H9 (cell line): Measurements from ENCODE around the gene CYTIP. TPM values are rescaled to one million over a fixed set of nuclear protein-coding genes. Genes with fewer than 3 reads are reported as not detected.

ENCODE experiments used
- DNase-seq: peaks from one replicate; pipeline ENCODE4 v3.0.0-alpha.2; 2017
- H2AFZ ChIP-seq: one replicate; pipeline ENCODE4 v1.6.1; 2013; ENCODE audit warnings: mild to moderate bottlenecking, low read length, control low read depth, moderate library complexity
- H2AK5ac ChIP-seq: 2 replicates; pipeline ENCODE4 v1.6.1; 2013; ENCODE audit warnings: low read length, control low read depth, mixed read lengths; ENCODE audit not compliant: insufficient read length
- H2BK120ac ChIP-seq: one replicate; pipeline ENCODE4 v1.6.1; 2013; ENCODE audit warnings: low read depth, mild to moderate bottlenecking, low read length, control low read depth, inconsistent platforms; ENCODE audit not compliant: poor library complexity, severe bottlenecking
- H2BK12ac ChIP-seq: 2 replicates; pipeline ENCODE4 v1.6.1; 2013; ENCODE audit warnings: low read length, control low read depth, mixed read lengths, low read depth; ENCODE audit not compliant: insufficient read length
- H2BK15ac ChIP-seq: 2 replicates; pipeline ENCODE4 v1.6.1; 2013; ENCODE audit warnings: low read depth, low read length, control low read depth
- H2BK20ac ChIP-seq: one replicate; pipeline ENCODE4 v1.6.1; 2013; ENCODE audit warnings: low read depth, mild to moderate bottlenecking, low read length, control low read depth, inconsistent platforms; ENCODE audit not compliant: poor library complexity, severe bottlenecking
- H2BK5ac ChIP-seq: 2 replicates; pipeline ENCODE4 v1.6.1; 2013; ENCODE audit warnings: low read length, control low read depth, mixed read lengths; ENCODE audit not compliant: insufficient read length
- H3K14ac ChIP-seq: 2 replicates; pipeline ENCODE4 v1.6.1; 2013; ENCODE audit warnings: low read length, control low read depth; ENCODE audit not compliant: insufficient read depth
- H3K18ac ChIP-seq: 2 replicates; pipeline ENCODE4 v1.6.1; 2013; ENCODE audit warnings: low read depth, mild to moderate bottlenecking, mixed read lengths, low read length, control low read depth; ENCODE audit not compliant: insufficient read length
- H3K23ac ChIP-seq: 2 replicates; pipeline ENCODE4 v1.6.1; 2013; ENCODE audit warnings: low read length, control low read depth, mixed read lengths, low read depth; ENCODE audit not compliant: insufficient read length
- H3K23me2 ChIP-seq: 2 replicates; pipeline ENCODE4 v1.6.1; 2013; ENCODE audit warnings: low read depth, mild to moderate bottlenecking, mixed read lengths, low read length, control low read depth; ENCODE audit not compliant: insufficient read length, poor library complexity, severe bottlenecking
- H3K27ac ChIP-seq: 2 replicates; pipeline ENCODE4 v1.5.1; 2013; ENCODE audit warnings: low read length, control low read depth, mixed read lengths, low read depth; ENCODE audit not compliant: insufficient read length
- H3K27me3 ChIP-seq: 2 replicates; pipeline ENCODE4 v1.6.1; 2013; ENCODE audit warnings: low read length, control low read depth, inconsistent platforms; ENCODE audit not compliant: insufficient read depth
- H3K4ac ChIP-seq: 2 replicates; pipeline ENCODE4 v1.6.1; 2013; ENCODE audit warnings: low read depth, mild to moderate bottlenecking, control low read depth, inconsistent platforms, low read length, moderate library complexity
- H3K4me1 ChIP-seq: 2 replicates; pipeline ENCODE4 v1.6.1; 2013; ENCODE audit warnings: low read length, control low read depth, inconsistent platforms; ENCODE audit not compliant: insufficient read depth
- H3K4me2 ChIP-seq: 2 replicates; pipeline ENCODE4 v1.6.1; 2013; ENCODE audit warnings: low read length, control low read depth, mixed read lengths; ENCODE audit not compliant: insufficient read length, insufficient read depth
- H3K56ac ChIP-seq: 2 replicates; pipeline ENCODE4 v1.6.1; 2013; ENCODE audit warnings: low read depth, mild to moderate bottlenecking, mixed read lengths, low read length, control low read depth; ENCODE audit not compliant: insufficient read length
- H3K79me1 ChIP-seq: 2 replicates; pipeline ENCODE4 v1.6.1; 2013; ENCODE audit warnings: low read depth, mild to moderate bottlenecking, moderate library complexity, low read length, control low read depth, inconsistent platforms; ENCODE audit not compliant: insufficient read depth, poor library complexity, severe bottlenecking
- H3K79me2 ChIP-seq: 2 replicates; pipeline ENCODE4 v1.6.1; 2013; ENCODE audit warnings: low read length, control low read depth, inconsistent platforms; ENCODE audit not compliant: insufficient read depth
- H3K9ac ChIP-seq: 2 replicates; pipeline ENCODE4 v1.6.1; 2013; ENCODE audit warnings: low read length, control low read depth, mixed read lengths; ENCODE audit not compliant: insufficient read length; ENCODE audit errors: extremely low read depth
- H3K9me3 ChIP-seq: one replicate; pipeline ENCODE4 v1.6.1; 2013; ENCODE audit warnings: low read depth, low read length, inconsistent platforms; ENCODE audit not compliant: control insufficient read depth
- H3T11ph ChIP-seq: one replicate; pipeline ENCODE4 v1.6.1; 2013; ENCODE audit warnings: mild to moderate bottlenecking, low read length, control low read depth, inconsistent platforms
- H4K20me1 ChIP-seq: one replicate; pipeline ENCODE4 v1.6.1; 2013; ENCODE audit not compliant: control insufficient read depth, insufficient read length, insufficient read depth
- H4K5ac ChIP-seq: 2 replicates; pipeline ENCODE4 v1.6.1; 2013; ENCODE audit warnings: low read depth, mild to moderate bottlenecking, mixed read lengths, low read length, control low read depth; ENCODE audit not compliant: insufficient read length
- H4K8ac ChIP-seq: replicated peaks from 2 replicates; pipeline ENCODE4 v1.6.1; 2013; ENCODE audit warnings: low read length, control low read depth, mixed read lengths, low read depth; ENCODE audit not compliant: insufficient read length
- H4K91ac ChIP-seq: 2 replicates; pipeline ENCODE4 v1.6.1; 2013; ENCODE audit warnings: low read depth, mild to moderate bottlenecking, moderate library complexity, mixed read lengths, low read length, control low read depth; ENCODE audit not compliant: insufficient read length
- H3K27ac Mint-ChIP-seq, 3 experiments: 2 replicates in 2 of 3; 3 replicates in 1 of 3; pipeline ENCODE4 v1.8.0; 2020 to 2021; ENCODE audit warnings: mixed read lengths in 3 of 3, mild to moderate bottlenecking in 1 of 3, moderate library complexity in 1 of 3
- H3K27me3 Mint-ChIP-seq: 2 replicates; pipeline ENCODE4 v1.8.0; 2021; ENCODE audit warnings: low read depth, mild to moderate bottlenecking, moderate library complexity, mixed read lengths
- H3K36me3 Mint-ChIP-seq, 3 experiments: 2 replicates in 2 of 3; 3 replicates in 1 of 3; pipeline ENCODE4 v1.8.0; 2020 to 2021; ENCODE audit warnings: low read depth in 3 of 3, mixed read lengths in 3 of 3; ENCODE audit not compliant: insufficient read depth in 1 of 3
- H3K4me1 Mint-ChIP-seq, 2 experiments: 2 replicates each; pipeline ENCODE4 v1.8.0; 2020; ENCODE audit warnings: mixed read lengths in 2 of 2
- H3K4me3 Mint-ChIP-seq, 2 experiments: 2 replicates in 1 of 2; 3 replicates in 1 of 2; pipeline ENCODE4 v1.8.0; 2020 to 2021; ENCODE audit warnings: mild to moderate bottlenecking in 2 of 2, mixed read lengths in 2 of 2, moderate library complexity in 1 of 2
- H3K9me3 Mint-ChIP-seq, 2 experiments: 2 replicates in 1 of 2; 3 replicates in 1 of 2; pipeline ENCODE4 v1.8.0; 2020; ENCODE audit warnings: mild to moderate bottlenecking in 2 of 2, mixed read lengths in 2 of 2, moderate library complexity in 1 of 2
- CTCF ChIP-seq: fragments of 200-600 bp; sonication (generic); conservative IDR thresholded peaks from 3 replicates; pipeline ENCODE4 v1.8.0; 2021; ENCODE audit warnings: antibody characterized with exemption, mild to moderate bottlenecking
- WGBS: extraction: QIAGEN DNeasy Blood & Tissue Kit; methylation state at CpG from one replicate; pipeline ENCODE4 v1.1.7; 2013; ENCODE audit warnings: missing lambda C conversion rate, low lambda C conversion rate, mixed read lengths; ENCODE audit not compliant: insufficient read length; ENCODE audit errors: extremely low coverage; 5-methylcytosine and 5-hydroxymethylcytosine counted together
- total RNA-seq: library from RNA; stranded (reverse); gene quantifications from 2 replicates; pipeline ENCODE4 v1.2.1, GENCODE V29; 2021

Gene CYTIP
- total RNA-seq, 1 experiment from 2014 or later = 0.28 TPM

DNA sequence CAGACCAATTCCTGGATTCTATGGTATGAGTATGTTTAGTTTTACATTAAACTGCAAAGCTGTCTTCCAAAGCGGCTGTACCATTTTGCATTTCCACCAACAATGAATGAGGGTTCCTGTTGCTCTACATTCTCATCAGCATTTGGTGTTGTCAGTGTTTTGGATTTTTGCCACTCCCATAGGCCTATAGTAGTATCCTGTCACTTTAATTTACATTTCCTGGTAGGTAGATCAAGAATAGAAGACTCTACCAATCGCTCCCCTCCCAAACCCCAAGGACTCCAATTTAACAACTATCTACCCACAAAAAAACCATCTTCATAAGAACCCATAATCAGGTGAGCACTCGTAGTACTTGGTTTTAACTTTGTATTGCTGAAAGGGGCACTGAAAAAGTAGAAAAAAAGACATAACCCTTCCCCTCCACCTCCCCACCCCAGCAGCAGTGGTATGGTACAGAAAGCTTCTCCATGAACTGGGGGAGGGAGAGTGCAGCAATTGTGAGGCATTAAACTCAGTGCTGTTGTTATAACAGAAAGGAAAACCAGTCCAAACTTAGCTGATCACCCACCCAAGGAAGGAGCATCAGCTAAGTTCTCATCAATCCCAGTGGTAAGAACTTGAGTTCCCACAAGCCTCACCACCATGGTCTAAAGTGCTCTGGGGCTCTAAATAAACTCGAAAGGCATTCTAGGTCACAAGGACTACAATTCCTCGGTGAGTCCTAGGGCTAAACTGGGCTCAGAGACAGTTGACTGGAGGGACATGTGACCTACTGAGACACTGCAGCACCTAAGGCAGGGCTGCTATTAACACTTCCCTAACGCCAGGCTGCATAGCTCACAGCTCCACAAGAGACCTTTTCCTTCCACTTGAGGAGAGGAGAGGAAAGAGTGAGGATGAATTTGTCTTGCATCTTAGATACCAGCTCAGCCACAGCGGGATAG is 35.5 kb upstream of the CYTIP start:
- Histone ChIP-seq H2AK5ac (no peak overlapping the region), H4K20me1 (no peaks in the 10 kb centered on the region)

More for the DNA sequence above, 35.5 kb upstream of the CYTIP start:
- no peak overlapping the region for H3K4me3 Mint-ChIP-seq
- no peak overlapping the region for H3K56ac ChIP-seq
- H3K4me1 ChIP-seq = no peaks in the 10 kb centered on the region
- no peak overlapping the region for H3K27ac Mint-ChIP-seq
- H3K27ac ChIP-seq = no peak overlapping the region
- H2AFZ ChIP-seq = no peak overlapping the region
- H2BK12ac ChIP-seq = no peak overlapping the region
- H3K14ac ChIP-seq = no peak overlapping the region
- H3K9me3 ChIP-seq = no peaks in the 10 kb centered on the region
- no CpG with 5 or more reads among the region's 7 CpGs for WGBS
- H4K91ac ChIP-seq = no peak overlapping the region
- no peaks in the 10 kb centered on the region for H3K79me2 ChIP-seq
- TF ChIP-seq CTCF = no peak
- H3T11ph ChIP-seq = no peak overlapping the region
- no peaks in the 10 kb centered on the region for H3K36me3 Mint-ChIP-seq
- H3K4ac ChIP-seq = no peak overlapping the region
- no peak overlapping the region for H4K8ac ChIP-seq
- no peaks in the 10 kb centered on the region for H3K9me3 Mint-ChIP-seq
- no peaks in the 10 kb centered on the region for H3K27me3 ChIP-seq
- no peak for DNase-seq
- H3K23me2 ChIP-seq = no peaks in the 10 kb centered on the region
- H3K4me2 ChIP-seq = no peak overlapping the region
- H2BK20ac ChIP-seq = no peak overlapping the region
- no peaks in the 10 kb centered on the region for H3K4me1 Mint-ChIP-seq
- no peak overlapping the region for H3K23ac ChIP-seq
- H3K79me1 ChIP-seq = no peaks in the 10 kb centered on the region
- no peak overlapping the region for H4K5ac ChIP-seq
- no peak overlapping the region for H2BK5ac ChIP-seq
- no peak overlapping the region for H3K18ac ChIP-seq
- H2BK120ac ChIP-seq = no peak overlapping the region
- H2BK15ac ChIP-seq = no peak overlapping the region
- H3K9ac ChIP-seq = no peak overlapping the region
- H3K27me3 Mint-ChIP-seq = no peaks in the 10 kb centered on the region
